DMS53 treated with DMSO at 0.1 percent for 48 hours (cell line): ENCODE data around the gene TTC36.
"Not testable (repeated sequence)": the region's sequence is repeated elsewhere in the genome, so short reads cannot be mapped to it uniquely, and the experiment has no call there.

Experiments used
- DNase-seq: peaks from one replicate; lab custom pipeline; 2025; ENCODE audit not compliant: unreplicated experiment; lab: John Stamatoyannopoulos, UW

The TTC36 gene

DNA sequence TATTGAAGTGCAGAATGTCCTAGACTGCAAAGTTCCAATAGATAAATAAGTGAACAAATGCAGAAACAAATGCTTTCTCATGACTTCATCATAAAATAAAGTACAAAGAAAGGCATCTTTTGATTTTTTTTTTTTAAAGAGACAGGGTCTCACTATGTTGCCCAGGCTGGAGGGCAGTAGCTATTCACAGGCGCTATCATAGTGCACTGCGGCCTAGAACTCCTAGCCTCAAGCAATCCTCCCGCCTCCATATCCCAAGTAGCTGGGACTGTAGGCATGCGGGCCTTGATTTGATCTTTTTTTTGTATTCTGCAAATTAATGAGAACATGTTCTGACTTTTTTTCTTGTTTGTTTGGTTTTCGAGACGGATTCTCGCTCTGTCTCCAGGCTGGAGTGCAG lies 47.4 kb downstream of the TTC36 start:
- no peak for DNase-seq

DNA sequence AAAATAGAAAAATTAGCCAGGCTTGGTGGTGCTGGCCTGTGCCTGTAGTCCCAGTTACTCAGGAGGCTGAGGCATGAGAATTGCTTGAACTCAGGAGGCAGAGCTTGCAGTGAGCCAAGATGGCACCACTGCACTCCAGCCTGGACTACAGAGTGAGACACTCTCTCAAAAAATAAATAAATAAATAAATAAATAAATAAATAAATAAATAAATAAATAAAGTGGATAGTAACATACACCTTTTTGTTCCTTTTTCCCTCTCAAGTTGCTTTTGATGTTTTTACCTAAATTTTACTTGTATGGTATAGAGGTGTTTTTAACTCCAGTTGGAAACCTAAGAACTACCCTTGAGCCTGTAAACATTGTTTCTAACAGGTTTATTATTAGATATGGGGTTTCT lies 50.7 kb downstream of the TTC36 start:
- not testable (repeated sequence) for DNase-seq
